GM19035 (cell line): Measurements from ENCODE around the gene CNTN5.

Source experiments
- ATAC-seq: cut with Tn5 transposase; IDR thresholded peaks from one replicate; pipeline ENCODE4 v1.9.1; 2021; ENCODE audit not compliant: unreplicated experiment

Gene CNTN5

GRCh38 chr11:99162819-99163218, 142.1 kb downstream of the CNTN5 start:
- no peak for ATAC-seq

- no peak for ATAC-seq
Measured at GRCh38 chr11:99170591-99170990, 149.8 kb downstream of the CNTN5 start.

DNA sequence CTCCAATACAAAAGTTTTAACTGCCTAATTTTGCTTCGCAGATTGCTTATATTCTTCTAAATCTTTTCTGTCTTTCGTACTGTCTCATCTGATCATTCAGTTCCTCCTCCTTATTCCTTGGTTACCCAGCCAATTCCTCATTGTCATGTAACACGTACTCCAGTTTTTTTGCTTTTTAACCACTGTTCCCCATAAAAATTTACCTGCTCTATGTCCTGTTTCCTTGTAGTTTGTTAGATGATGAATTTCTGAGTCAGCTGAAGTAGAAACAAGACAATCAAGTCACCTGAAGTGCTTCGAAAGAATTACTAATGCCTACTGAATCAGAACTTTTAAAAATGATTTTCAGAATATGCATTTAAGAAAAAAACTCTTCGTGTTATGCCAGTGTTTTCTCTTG, 150.6 kb downstream of the CNTN5 start:
- ATAC-seq, result no peak

DNA sequence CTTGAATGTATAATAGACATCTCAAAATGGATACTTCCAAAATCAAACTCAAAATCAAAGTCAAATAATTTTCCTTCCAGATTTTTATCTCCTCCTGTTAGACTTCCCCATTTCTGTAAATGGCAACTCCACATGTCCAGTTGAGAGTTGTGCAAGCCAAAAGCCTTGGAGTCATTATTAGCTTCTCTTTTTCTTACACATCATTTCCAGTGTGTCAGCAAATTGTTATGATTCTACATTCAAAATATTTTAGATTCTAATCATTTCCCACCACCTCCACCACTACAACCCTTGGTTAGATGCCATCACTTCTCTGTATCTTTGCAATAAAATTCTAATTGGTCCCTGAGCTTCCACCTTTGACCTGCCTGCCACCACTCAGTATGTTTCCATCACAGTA, 155.7 kb downstream of the CNTN5 start:
- ATAC-seq, result no peak

- ATAC-seq, result no peak
Measured at GRCh38 chr11:99177446-99177845, 156.7 kb downstream of the CNTN5 start.

GRCh38 chr11:99184146-99184545, 163.4 kb downstream of the CNTN5 start:
- no peak for ATAC-seq

GRCh38 chr11:99188221-99188620, 167.5 kb downstream of the CNTN5 start:
- no peak for ATAC-seq

- ATAC-seq, result no peak
Measured at GRCh38 chr11:99192716-99193115, 172.0 kb downstream of the CNTN5 start.

DNA sequence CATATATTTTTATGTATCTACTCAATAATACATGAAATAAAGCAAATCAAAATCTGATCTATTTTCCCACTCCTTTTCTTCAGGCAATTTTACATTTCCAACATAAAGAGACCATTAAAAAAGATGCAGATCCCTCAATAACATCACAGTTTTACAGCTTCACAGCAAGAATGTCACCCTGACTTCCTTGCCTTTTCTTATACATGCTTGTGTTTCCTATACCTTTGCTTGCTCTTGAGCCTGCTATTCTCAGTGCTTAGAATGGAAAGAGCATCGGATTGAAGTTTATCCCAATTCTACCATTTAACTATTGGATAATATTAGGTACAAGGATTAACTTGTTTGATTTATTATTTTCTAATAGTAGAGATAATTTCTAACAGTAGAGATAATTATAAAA, 176.7 kb downstream of the CNTN5 start:
- no peak for ATAC-seq

- no peak for ATAC-seq
Measured at GRCh38 chr11:99198215-99198614, 177.5 kb downstream of the CNTN5 start.

GRCh38 chr11:99199341-99199740, 178.6 kb downstream of the CNTN5 start:
- ATAC-seq, result no peak

DNA sequence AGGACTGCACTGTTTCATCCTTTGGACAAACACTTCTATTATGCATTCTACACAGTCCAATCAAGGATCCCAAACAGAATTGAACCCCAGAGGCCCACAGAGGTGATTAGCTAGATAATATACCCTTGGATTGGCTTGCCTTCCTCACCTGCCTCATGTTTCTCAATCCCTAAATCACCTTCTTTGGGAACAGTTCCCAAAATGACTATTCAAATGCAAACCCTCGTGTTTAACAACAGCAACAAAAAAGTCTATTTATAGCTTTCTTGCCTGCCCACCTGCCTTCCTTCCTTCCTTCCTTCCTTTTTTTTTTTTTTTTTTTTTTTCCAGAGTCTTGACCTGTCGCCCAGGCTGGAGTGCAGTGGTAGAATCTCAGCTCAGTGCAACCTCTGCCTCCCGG, 180.0 kb downstream of the CNTN5 start:
- ATAC-seq, result no peak

- no peak for ATAC-seq
Measured at GRCh38 chr11:99208813-99209212, 188.1 kb downstream of the CNTN5 start.

- no peak for ATAC-seq
Measured at GRCh38 chr11:99229544-99229943, 208.8 kb downstream of the CNTN5 start.

GRCh38 chr11:99234534-99234933, 213.8 kb downstream of the CNTN5 start:
- ATAC-seq, result no peak

GRCh38 chr11:99238401-99238800, 217.7 kb downstream of the CNTN5 start:
- ATAC-seq, result no peak

GRCh38 chr11:99240192-99241030, 219.7 kb downstream of the CNTN5 start:
- ATAC-seq, result no peak

GRCh38 chr11:99241066-99241465, 220.3 kb downstream of the CNTN5 start:
- ATAC-seq, result no peak

GRCh38 chr11:99244613-99245012, 223.9 kb downstream of the CNTN5 start:
- ATAC-seq, result no peak

GRCh38 chr11:99246199-99246598, 225.4 kb downstream of the CNTN5 start:
- no peak for ATAC-seq

DNA sequence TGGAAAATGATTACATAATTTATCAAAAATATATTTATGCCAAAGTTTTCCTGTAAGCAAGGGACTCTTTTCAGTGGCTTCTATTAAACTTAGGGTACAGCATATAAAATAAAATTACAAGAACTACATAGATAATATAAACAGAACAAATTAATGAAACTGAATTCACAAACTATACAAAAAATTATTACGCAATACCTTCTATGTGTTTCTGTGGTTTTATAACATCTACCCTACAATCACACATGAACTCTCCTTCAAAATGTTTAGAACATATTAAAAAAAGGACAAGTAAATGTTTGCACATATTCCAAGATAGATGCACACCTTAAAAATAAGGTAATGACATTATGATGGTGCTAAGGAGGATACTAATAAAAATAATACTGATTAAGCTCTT, 235.9 kb downstream of the CNTN5 start:
- no peak for ATAC-seq

DNA sequence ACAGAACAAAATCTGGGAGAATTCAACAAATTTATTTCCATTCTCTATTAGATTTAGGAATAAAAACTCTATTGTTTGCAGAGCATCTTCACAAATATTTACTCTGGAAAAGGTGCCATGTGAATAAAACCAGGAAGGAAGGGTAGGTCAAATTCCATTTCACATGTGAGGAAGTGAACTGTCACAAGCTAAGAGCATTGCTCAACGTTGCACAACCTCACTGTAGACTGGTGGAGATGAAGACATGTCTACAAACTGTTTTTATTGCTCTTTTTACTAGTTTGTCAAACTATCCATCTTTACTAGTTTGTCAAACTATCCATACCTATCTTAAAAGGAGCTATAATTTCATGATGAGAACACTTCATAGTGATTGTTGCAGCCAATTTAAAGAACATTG, 236.4 kb downstream of the CNTN5 start:
- ATAC-seq, result no peak

DNA sequence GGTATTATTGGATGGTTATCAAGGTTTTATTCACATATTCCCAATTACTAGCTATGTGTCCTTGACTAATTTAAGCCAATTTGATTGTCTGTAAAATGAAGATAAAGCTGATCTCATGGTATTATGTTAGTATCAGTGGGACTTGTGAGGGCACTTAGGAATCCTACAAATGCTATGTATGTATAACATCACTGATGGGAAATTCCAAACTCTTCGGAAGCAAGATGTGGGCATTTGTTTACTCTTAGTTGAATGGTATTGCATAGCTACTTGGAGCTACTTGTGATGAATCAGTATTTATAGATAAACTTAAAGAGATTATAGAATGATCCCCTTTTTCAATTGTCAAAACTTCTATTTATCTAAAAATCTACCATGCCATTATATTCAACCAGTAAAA, 239.9 kb downstream of the CNTN5 start:
- ATAC-seq, result no peak
